Spleen (tissue), 7 donors: ENCODE data around the gene UCK2.

Source experiments
- CTCF ChIP-seq, 11 experiments: fragments of 200-600 bp in 7 of 11; fragments of 450-650 bp in 4 of 11; sonication (generic) in 4 of 11; IDR thresholded peaks in 8 of 11; conservative IDR thresholded peaks in 3 of 11; 1 replicate in 7 of 11; 2 replicates in 4 of 11; pipeline versions ENCODE4 v1.4.0 to v1.8.0; 2016 to 2021; ENCODE audit warnings: antibody characterized with exemption in 11 of 11, inconsistent platforms in 4 of 11, mild to moderate bottlenecking in 1 of 11
- POLR2A ChIP-seq, 3 donors: fragments of 450-650 bp; IDR thresholded peaks; one replicate each; pipeline ENCODE4 v1.5.1; 2017; ENCODE audit warnings: antibody characterized with exemption in 3 of 3, mild to moderate bottlenecking in 1 of 3
- donor health status: DM: no; HTN: no; CAD: no; lungs with moderate emphysema.
- donor health status: DM: no; HTN: no; CAD: no.
- donor health status: DM: no; HTN: no; CAD: no.

DNA sequence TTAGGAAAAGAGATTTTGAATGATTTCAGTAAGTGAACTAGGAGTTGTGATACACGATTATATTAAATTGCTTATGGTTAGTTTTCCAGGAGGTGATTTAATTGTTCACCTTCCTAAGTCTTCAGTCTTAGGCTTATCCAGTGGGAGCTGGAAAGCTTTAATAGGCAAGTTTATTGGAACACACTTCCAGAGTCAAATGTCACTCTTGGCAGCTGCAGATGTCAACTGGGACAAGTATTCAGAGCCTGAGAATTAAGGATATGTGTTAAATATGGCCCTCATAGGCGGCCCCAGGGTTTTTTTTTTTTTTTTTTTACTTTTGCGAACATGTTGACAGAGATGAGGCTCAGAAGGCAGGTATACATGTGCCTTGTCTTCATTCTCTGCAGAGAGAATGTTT lies 29.2 kb downstream of the UCK2 start:
- TF ChIP-seq POLR2A (IDR thresholded peaks at IDR 0.05) (no peak), CTCF (IDR thresholded peaks at IDR 0.05 in 8 of 11, conservative IDR thresholded peaks at IDR 0.05 in 3 of 11) (no peak)
